Tibial nerve (tissue), 4 donors: ENCODE data around the gene TRIM24. TPM values are rescaled to one million over a fixed set of nuclear protein-coding genes. Genes with fewer than 3 reads are reported as not detected.

ENCODE experiments used
- DNase-seq, 2 donors: peaks; one replicate each; pipeline ENCODE4 v3.0.0-alpha.2; 2019; ENCODE audit warnings: low spot score in 2 of 2
- H3K27ac ChIP-seq, 4 donors: fragments of 200-600 bp; sonication (generic) in 3 of 4; one replicate each; pipeline ENCODE4 v1.5.1; 2017 to 2019; ENCODE audit warnings: mild to moderate bottlenecking in 1 of 4
- H3K27me3 ChIP-seq, 2 donors: fragments of 200-600 bp; sonication (generic) in 1 of 2; one replicate each; pipeline versions ENCODE4 v1.5.1 to v1.6.0; 2017 to 2019
- H3K36me3 ChIP-seq, 3 donors: fragments of 200-600 bp; sonication (generic); one replicate each; pipeline ENCODE4 v1.5.1; 2018 to 2019
- H3K4me1 ChIP-seq, 4 donors: fragments of 200-600 bp; sonication (generic) in 3 of 4; one replicate each; pipeline ENCODE4 v1.5.1; 2017 to 2019
- H3K4me3 ChIP-seq, 4 donors: fragments of 200-600 bp; sonication (generic) in 3 of 4; one replicate each; pipeline ENCODE4 v1.5.1; 2017 to 2019; ENCODE audit warnings: mild to moderate bottlenecking in 1 of 4, moderate library complexity in 1 of 4
- H3K9me3 ChIP-seq, 4 donors: fragments of 200-600 bp; sonication (generic) in 3 of 4; one replicate each; pipeline ENCODE4 v1.5.1; 2017 to 2019
- EP300 ChIP-seq, 2 donors: sonication (generic); formaldehyde crosslinking; IDR thresholded peaks; one replicate each; pipeline ENCODE4 v1.6.1; 2017; ENCODE audit warnings: antibody characterized with exemption in 2 of 2, mild to moderate bottlenecking in 1 of 2
- POLR2A ChIP-seq, 2 donors: fragments of 450-650 bp; IDR thresholded peaks; one replicate each; pipeline ENCODE4 v1.6.1; 2017; ENCODE audit warnings: antibody characterized with exemption in 2 of 2, mild to moderate bottlenecking in 2 of 2, moderate library complexity in 2 of 2
- WGBS, 2 donors: methylation state at CpG; one replicate each; pipeline ENCODE4 v1.1.5; 2018; 5-methylcytosine and 5-hydroxymethylcytosine counted together
- total RNA-seq, 4 donors: library from RNA; depleted of rRNA; stranded (reverse); fragments of >200 nt; gene quantifications; one replicate each; pipeline ENCODE4 v1.1.0, GENCODE V29; 2016
- TF ChIP-seq, protein P1 (sequence below), 5 experiments: fragments of 200-600 bp in 3 of 5; fragments of 450-650 bp in 2 of 5; sonication (generic) in 3 of 5; IDR thresholded peaks; one replicate each; pipeline ENCODE4 v1.5.1; 2016 to 2019; ENCODE audit warnings: antibody characterized with exemption in 5 of 5, mild to moderate bottlenecking in 3 of 5, moderate library complexity in 2 of 5

Gene TRIM24
- total RNA-seq, 4 donors from 2014 or later = 15.9 to 20.5 (median 17.7) TPM

DNA sequence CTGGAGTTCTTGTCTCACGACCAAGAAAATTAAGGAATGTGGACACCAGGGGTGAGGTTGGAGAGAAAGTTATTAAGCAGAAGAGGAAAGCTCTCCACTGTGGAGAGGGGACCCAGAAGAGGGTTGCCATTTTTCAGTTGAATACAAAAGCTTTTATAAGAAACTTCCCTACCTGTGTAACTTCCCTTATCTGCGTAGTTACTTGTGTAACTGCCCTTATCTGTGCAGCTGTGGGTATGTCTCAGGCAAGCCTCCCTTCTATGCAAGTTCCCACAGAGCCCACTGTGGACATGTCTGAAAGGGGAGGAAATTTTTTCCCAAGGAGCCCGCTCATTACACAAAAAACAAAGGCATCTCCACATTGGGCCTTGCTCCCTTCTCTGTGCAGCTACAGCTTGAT, 146.2 kb downstream of the TRIM24 start:
- TF ChIP-seq, protein P1, sequence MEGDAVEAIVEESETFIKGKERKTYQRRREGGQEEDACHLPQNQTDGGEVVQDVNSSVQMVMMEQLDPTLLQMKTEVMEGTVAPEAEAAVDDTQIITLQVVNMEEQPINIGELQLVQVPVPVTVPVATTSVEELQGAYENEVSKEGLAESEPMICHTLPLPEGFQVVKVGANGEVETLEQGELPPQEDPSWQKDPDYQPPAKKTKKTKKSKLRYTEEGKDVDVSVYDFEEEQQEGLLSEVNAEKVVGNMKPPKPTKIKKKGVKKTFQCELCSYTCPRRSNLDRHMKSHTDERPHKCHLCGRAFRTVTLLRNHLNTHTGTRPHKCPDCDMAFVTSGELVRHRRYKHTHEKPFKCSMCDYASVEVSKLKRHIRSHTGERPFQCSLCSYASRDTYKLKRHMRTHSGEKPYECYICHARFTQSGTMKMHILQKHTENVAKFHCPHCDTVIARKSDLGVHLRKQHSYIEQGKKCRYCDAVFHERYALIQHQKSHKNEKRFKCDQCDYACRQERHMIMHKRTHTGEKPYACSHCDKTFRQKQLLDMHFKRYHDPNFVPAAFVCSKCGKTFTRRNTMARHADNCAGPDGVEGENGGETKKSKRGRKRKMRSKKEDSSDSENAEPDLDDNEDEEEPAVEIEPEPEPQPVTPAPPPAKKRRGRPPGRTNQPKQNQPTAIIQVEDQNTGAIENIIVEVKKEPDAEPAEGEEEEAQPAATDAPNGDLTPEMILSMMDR (IDR thresholded peaks at IDR 0.05) = no peak
- no peak for TF ChIP-seq POLR2A (IDR thresholded peaks at IDR 0.05)
- TF ChIP-seq EP300 (IDR thresholded peaks at IDR 0.05) = no peak
- H3K27me3 ChIP-seq = no peaks in the 10 kb centered on the region

GRCh38 chr7:138607216-138608126, 147.4 kb downstream of the TRIM24 start:
- H3K27me3 ChIP-seq = no peaks in the 10 kb centered on the region
- H3K27ac ChIP-seq = no peak overlapping the region
- TF ChIP-seq EP300 (IDR thresholded peaks at IDR 0.05) (no peak), POLR2A (IDR thresholded peaks at IDR 0.05) (no peak)
- TF ChIP-seq, protein P1 (IDR thresholded peaks at IDR 0.05) = no peak
- DNase-seq = no peak
- H3K4me1 ChIP-seq = no peaks in the 10 kb centered on the region
- H3K4me3 ChIP-seq = no peak overlapping the region
- WGBS, 2 donors = 71 to 79% methylated on average over 11 of the region's 11 CpGs
- H3K36me3 ChIP-seq = no peaks in the 10 kb centered on the region
- H3K9me3 ChIP-seq = no peaks in the 10 kb centered on the region

More for the DNA sequence above, 146.2 kb downstream of the TRIM24 start:
- H3K27ac ChIP-seq = no peak overlapping the region
- DNase-seq = no peak
- no peaks in the 10 kb centered on the region for H3K36me3 ChIP-seq
- WGBS, 2 donors = 89 to 98% methylated on average over 3 of the region's 3 CpGs
- H3K9me3 ChIP-seq = no peaks in the 10 kb centered on the region
- H3K4me1 ChIP-seq = no peaks in the 10 kb centered on the region
- H3K4me3 ChIP-seq = no peak overlapping the region

- no peaks in the 10 kb centered on the region for H3K27me3 ChIP-seq
- no peak overlapping the region for H3K4me3 ChIP-seq
- H3K27ac ChIP-seq = no peak overlapping the region
- WGBS, 2 donors = 16 to 32% methylated on average over 12 of the region's 12 CpGs
- DNase-seq = no peak
- TF ChIP-seq POLR2A (IDR thresholded peaks at IDR 0.05) = no peak
- TF ChIP-seq EP300 (IDR thresholded peaks at IDR 0.05) = no peak
- TF ChIP-seq, protein P1 (IDR thresholded peaks at IDR 0.05) = no peak
- no peaks in the 10 kb centered on the region for H3K9me3 ChIP-seq
- H3K4me1 ChIP-seq = no peaks in the 10 kb centered on the region
- no peaks in the 10 kb centered on the region for H3K36me3 ChIP-seq
These were observed 148.2 kb downstream of the TRIM24 start for GRCh38 chr7:138608275-138608674.

- no peak overlapping the region for H3K4me3 ChIP-seq
- TF ChIP-seq POLR2A (IDR thresholded peaks at IDR 0.05) (no peak), EP300 (IDR thresholded peaks at IDR 0.05) (no peak)
- TF ChIP-seq, protein P1 (IDR thresholded peaks at IDR 0.05) = no peak
- H3K27me3 ChIP-seq = no peaks in the 10 kb centered on the region
- H3K4me1 ChIP-seq = no peaks in the 10 kb centered on the region
- H3K27ac ChIP-seq = no peak overlapping the region
- WGBS, 2 donors = 83 to 88% methylated on average over 7 of the region's 7 CpGs
- no peak for DNase-seq
- no peaks in the 10 kb centered on the region for H3K36me3 ChIP-seq
- H3K9me3 ChIP-seq = no peaks in the 10 kb centered on the region
These were observed 150.7 kb downstream of the TRIM24 start for GRCh38 chr7:138610671-138611170.

GRCh38 chr7:138613630-138614029, 153.6 kb downstream of the TRIM24 start:
- H3K36me3 ChIP-seq = no peaks in the 10 kb centered on the region
- TF ChIP-seq, protein P1 (IDR thresholded peaks at IDR 0.05) = no peak
- TF ChIP-seq POLR2A (IDR thresholded peaks at IDR 0.05) (no peak), EP300 (IDR thresholded peaks at IDR 0.05) (no peak)
- WGBS, 2 donors = 84 to 93% methylated on average over 2 of the region's 2 CpGs

More at GRCh38 chr7:138613630-138614029, 153.6 kb downstream of the TRIM24 start:
- H3K4me1 ChIP-seq = no peaks in the 10 kb centered on the region
- no peak overlapping the region for H3K27ac ChIP-seq
- DNase-seq = no peak
- no peaks in the 10 kb centered on the region for H3K9me3 ChIP-seq
- no peaks in the 10 kb centered on the region for H3K27me3 ChIP-seq
- H3K4me3 ChIP-seq = no peak overlapping the region
